ENCODE data around the gene MSI2. TPM values are rescaled to one million over a fixed set of nuclear protein-coding genes. Genes with fewer than 3 reads are reported as not detected.
"Not testable (repeated sequence)": the region's sequence is repeated elsewhere in the genome, so short reads cannot be mapped to it uniquely, and the experiment has no call there.

MSI2 gene
- total RNA-seq, 1 donor from 2014 or later = 90.7 TPM

GRCh38 chr17:57614742-57615141 lies 358.4 kb downstream of the MSI2 start:
- intact Hi-C loops (cut with micrococcal nuclease) = no loop called here
- DNase-seq (no peak), ATAC-seq (no peak)

GRCh38 chr17:57615836-57616757 lies 359.8 kb downstream of the MSI2 start:
- peak; percentile 46 for ATAC-seq
- intact Hi-C loops (cut with micrococcal nuclease) = no loop called here
- no peak for DNase-seq

- DNase-seq (no peak), ATAC-seq (no peak)
- intact Hi-C loops (cut with micrococcal nuclease) = no loop called here
Observed at GRCh38 chr17:57617218-57617617, 360.9 kb downstream of the MSI2 start.

GRCh38 chr17:57619061-57619937 lies 363.0 kb downstream of the MSI2 start:
- intact Hi-C loops (cut with micrococcal nuclease) = no loop called here
- ATAC-seq (no peak), DNase-seq (no peak)

GRCh38 chr17:57620576-57620975 lies 364.3 kb downstream of the MSI2 start:
- ATAC-seq (no peak), DNase-seq (no peak)
- intact Hi-C loops (cut with micrococcal nuclease) = no loop called here

GRCh38 chr17:57621791-57622190 lies 365.5 kb downstream of the MSI2 start:
- intact Hi-C loops (cut with micrococcal nuclease); ATAC-seq; DNase-seq: not testable (repeated sequence)

- no peak for ATAC-seq
- intact Hi-C loops (cut with micrococcal nuclease) = no loop called here
- no peak for DNase-seq
Observed at GRCh38 chr17:57622306-57622682, 366.0 kb downstream of the MSI2 start.

GRCh38 chr17:57622683-57623433 lies 366.5 kb downstream of the MSI2 start:
- no peak for DNase-seq
- peak; percentile 68 for ATAC-seq
- intact Hi-C loops (cut with micrococcal nuclease) = no loop called here

GRCh38 chr17:57623620-57624019 lies 367.3 kb downstream of the MSI2 start:
- DNase-seq (no peak), ATAC-seq (no peak)
- intact Hi-C loops (cut with micrococcal nuclease) = no loop called here

- ATAC-seq (no peak), DNase-seq (no peak)
- intact Hi-C loops (cut with micrococcal nuclease) = no loop called here
Observed at GRCh38 chr17:57624386-57624785, 368.1 kb downstream of the MSI2 start.

GRCh38 chr17:57625511-57625910 lies 369.2 kb downstream of the MSI2 start:
- no peak for DNase-seq
- intact Hi-C loops (cut with micrococcal nuclease) = no loop called here
- peak; percentile 64 for ATAC-seq

GRCh38 chr17:57625957-57626356 lies 369.6 kb downstream of the MSI2 start:
- no peak for DNase-seq
- intact Hi-C loops (cut with micrococcal nuclease) = no loop called here
- ATAC-seq = peak; percentile 6

- ATAC-seq (peak; percentile 60), DNase-seq (no peak)
- intact Hi-C loops (cut with micrococcal nuclease) = no loop called here
Observed at GRCh38 chr17:57626520-57627210, 370.3 kb downstream of the MSI2 start.

- DNase-seq (no peak), ATAC-seq (no peak)
- intact Hi-C loops (cut with micrococcal nuclease) = no loop called here
Observed at GRCh38 chr17:57627591-57627990, 371.3 kb downstream of the MSI2 start.

GRCh38 chr17:57628421-57628820 lies 372.1 kb downstream of the MSI2 start:
- intact Hi-C loops (cut with micrococcal nuclease) = no loop called here
- DNase-seq = no peak
- no peak for ATAC-seq

- ATAC-seq = no peak
- no peak for DNase-seq
- intact Hi-C loops (cut with micrococcal nuclease) = no loop called here
Observed at GRCh38 chr17:57629470-57629869, 373.1 kb downstream of the MSI2 start.

- intact Hi-C loops (cut with micrococcal nuclease) = no loop called here
- ATAC-seq (no peak), DNase-seq (no peak)
Observed at GRCh38 chr17:57629886-57630285, 373.6 kb downstream of the MSI2 start.

GRCh38 chr17:57630736-57631135 lies 374.4 kb downstream of the MSI2 start:
- no peak for ATAC-seq
- intact Hi-C loops (cut with micrococcal nuclease) = no loop called here
- DNase-seq = no peak

- intact Hi-C loops (cut with micrococcal nuclease) = no loop called here
- ATAC-seq (no peak), DNase-seq (no peak)
Observed at GRCh38 chr17:57631871-57632270, 375.5 kb downstream of the MSI2 start.
